Measurements from ENCODE around the gene ERVV-1.

The ERVV-1 gene

GRCh38 chr19:52990759-52991418 lies 22.8 kb upstream of the ERVV-1 start:
- TF ChIP-seq ZNF384 (IDR thresholded peaks at IDR 0.05) (no peak), HDGF (IDR thresholded peaks at IDR 0.05; ENCODE audit: borderline replicate concordance) (no peak), L3MBTL2 (conservative IDR thresholded peaks at IDR 0.05) (no peak), BHLHE40 (IDR thresholded peaks at IDR 0.05; ENCODE audit: borderline replicate concordance) (no peak), LEF1 (IDR thresholded peaks at IDR 0.05; ENCODE audit: borderline replicate concordance) (no peak), FOXM1 (IDR thresholded peaks at IDR 0.05; ENCODE audit: borderline replicate concordance) (no peak), SUZ12 (IDR thresholded peaks at IDR 0.05) (no peak), FOXA1 (IDR thresholded peaks at IDR 0.05) (no peak), PKNOX1 (IDR thresholded peaks at IDR 0.05) (no peak), ARNT (IDR thresholded peaks at IDR 0.05) (no peak), SP1 (IDR thresholded peaks at IDR 0.05) (no peak), TARDBP (IDR thresholded peaks at IDR 0.05) (no peak), ELF4 (IDR thresholded peaks at IDR 0.05) (no peak), CTBP1 (IDR thresholded peaks at IDR 0.05; ENCODE audit: borderline replicate concordance) (no peak), FOXK2 (IDR thresholded peaks at IDR 0.05) (no peak), NFRKB (IDR thresholded peaks at IDR 0.05) (no peak)
- no peak for DNase-seq (ENCODE audit: extremely low spot score)
- ChIA-PET POLR2A (no interaction called here), CTCF (no interaction called here)

DNA sequence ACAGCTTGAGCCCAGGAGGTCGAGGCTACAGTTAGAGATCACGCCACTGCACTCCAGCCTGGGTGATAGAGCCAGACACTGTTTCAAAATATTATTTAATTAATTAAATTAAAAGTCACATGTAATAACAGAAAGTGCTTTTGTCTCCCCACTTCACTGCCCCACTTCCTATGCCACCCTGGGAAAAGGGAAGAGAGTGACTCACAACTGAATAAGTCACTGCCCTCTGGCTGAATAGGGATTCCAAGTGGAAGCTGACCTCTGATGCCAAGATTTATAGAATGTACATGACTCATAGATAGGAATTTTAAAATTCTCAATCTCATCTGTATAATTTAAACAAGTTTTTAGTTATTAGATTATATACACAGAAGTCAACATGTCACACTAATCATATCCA lies 22.2 kb upstream of the ERVV-1 start:
- CTCF ChIA-PET = no interaction called here
- TF ChIP-seq FOXK2 (IDR thresholded peaks at IDR 0.05) = no peak
- no peak for TF ChIP-seq SP1 (IDR thresholded peaks at IDR 0.05)
- no peak for TF ChIP-seq L3MBTL2 (conservative IDR thresholded peaks at IDR 0.05)
- TF ChIP-seq TARDBP (IDR thresholded peaks at IDR 0.05) = no peak
- no peak for TF ChIP-seq LEF1 (IDR thresholded peaks at IDR 0.05; ENCODE audit: borderline replicate concordance)
- no peak for TF ChIP-seq SUZ12 (IDR thresholded peaks at IDR 0.05)
- no peak for TF ChIP-seq HDGF (IDR thresholded peaks at IDR 0.05; ENCODE audit: borderline replicate concordance)
- TF ChIP-seq CTBP1 (IDR thresholded peaks at IDR 0.05; ENCODE audit: borderline replicate concordance) = no peak
- no peak for TF ChIP-seq BHLHE40 (IDR thresholded peaks at IDR 0.05; ENCODE audit: borderline replicate concordance)
- no peak for TF ChIP-seq ARNT (IDR thresholded peaks at IDR 0.05)
- POLR2A ChIA-PET = no interaction called here
- DNase-seq (ENCODE audit: extremely low spot score) = no peak

- DNase-seq (ENCODE audit: extremely low spot score) = no peak
Observed at GRCh38 chr19:52992109-52993004, 21.4 kb upstream of the ERVV-1 start.

DNA sequence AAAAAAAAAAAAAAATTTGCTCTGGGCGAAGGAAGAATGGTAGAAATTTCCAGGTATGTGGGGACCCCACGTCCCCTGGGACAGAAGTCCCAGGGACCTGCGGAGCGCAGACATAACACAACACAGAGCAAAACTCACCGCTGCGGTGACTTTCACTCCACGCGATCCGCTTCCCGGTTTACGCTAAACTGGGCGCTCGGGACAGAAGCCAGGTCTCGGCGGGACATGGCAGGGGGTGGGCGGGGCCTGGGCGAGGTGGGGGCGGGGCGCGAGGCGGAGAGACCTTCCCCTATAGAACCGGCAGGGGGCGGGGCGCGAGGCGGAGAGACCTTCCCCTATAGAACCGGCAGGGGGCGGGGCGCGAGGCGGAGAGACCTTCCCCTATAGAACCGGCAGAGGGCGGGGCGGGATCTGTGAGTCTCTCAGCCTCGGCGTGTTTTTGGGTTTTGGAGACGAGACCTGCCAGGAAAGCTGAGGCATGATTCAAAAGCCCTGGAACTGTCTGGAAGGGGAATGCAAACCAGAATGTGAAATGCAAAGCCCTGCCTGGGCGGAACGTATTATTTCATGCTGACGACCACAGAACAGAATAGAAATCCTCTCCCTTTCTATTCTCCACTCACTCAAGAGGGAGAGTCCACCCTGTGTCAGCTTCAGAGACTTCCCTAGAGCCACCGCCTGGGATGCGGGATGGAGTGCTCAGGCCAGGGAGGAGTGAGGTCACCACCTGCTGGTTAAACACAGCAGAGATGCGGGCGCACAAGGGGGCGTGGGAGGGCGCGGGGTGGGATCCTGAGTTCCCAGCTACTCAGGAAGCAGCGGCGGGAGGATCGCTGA lies 20.2 kb upstream of the ERVV-1 start:
- DNase-seq (ENCODE audit: extremely low spot score) = no peak
- TF ChIP-seq SP1 (IDR thresholded peaks at IDR 0.05) (no peak), PKNOX1 (IDR thresholded peaks at IDR 0.05) (no peak), L3MBTL2 (conservative IDR thresholded peaks at IDR 0.05) (no peak), ARNT (IDR thresholded peaks at IDR 0.05) (no peak), FOXK2 (IDR thresholded peaks at IDR 0.05) (no peak), ELF4 (IDR thresholded peaks at IDR 0.05) (no peak)
- CTCF ChIA-PET = no interaction called here
- POLR2A ChIA-PET = no interaction called here

More at GRCh38 chr19:52992109-52993004, 21.4 kb upstream of the ERVV-1 start:
- TF ChIP-seq FOXM1 (IDR thresholded peaks at IDR 0.05; ENCODE audit: borderline replicate concordance) (no peak), SUZ12 (IDR thresholded peaks at IDR 0.05) (no peak), L3MBTL2 (conservative IDR thresholded peaks at IDR 0.05) (no peak), ZNF384 (IDR thresholded peaks at IDR 0.05) (no peak), BHLHE40 (IDR thresholded peaks at IDR 0.05; ENCODE audit: borderline replicate concordance) (no peak), CTBP1 (IDR thresholded peaks at IDR 0.05; ENCODE audit: borderline replicate concordance) (no peak), FOXK2 (IDR thresholded peaks at IDR 0.05) (no peak), SP1 (IDR thresholded peaks at IDR 0.05) (no peak), NFRKB (IDR thresholded peaks at IDR 0.05) (no peak), LEF1 (IDR thresholded peaks at IDR 0.05; ENCODE audit: borderline replicate concordance) (no peak), FOXA1 (IDR thresholded peaks at IDR 0.05) (no peak), ELF4 (IDR thresholded peaks at IDR 0.05) (no peak), ARNT (IDR thresholded peaks at IDR 0.05) (no peak), TARDBP (IDR thresholded peaks at IDR 0.05) (no peak), HDGF (IDR thresholded peaks at IDR 0.05; ENCODE audit: borderline replicate concordance) (no peak), PKNOX1 (IDR thresholded peaks at IDR 0.05) (no peak)
- CTCF ChIA-PET = no interaction called here
- POLR2A ChIA-PET = no interaction called here

- CTCF ChIA-PET = no interaction called here
- TF ChIP-seq L3MBTL2 (conservative IDR thresholded peaks at IDR 0.05) = no peak
- no peak for TF ChIP-seq LEF1 (IDR thresholded peaks at IDR 0.05; ENCODE audit: borderline replicate concordance)
- DNase-seq (ENCODE audit: extremely low spot score) = no peak
- POLR2A ChIA-PET = no interaction called here
Observed at GRCh38 chr19:52995711-52996110, 18.0 kb upstream of the ERVV-1 start.

All from HEK293T (cell line).